ENCODE measurements around the gene EXOG.

The EXOG gene

GRCh38 chr3:38548154-38548931 lies 52.2 kb downstream of the EXOG start:
- FAIRE-seq, result no peak

- FAIRE-seq, result no peak
Measured at GRCh38 chr3:38549082-38549481, 52.9 kb downstream of the EXOG start.

GRCh38 chr3:38549486-38549885 lies 53.3 kb downstream of the EXOG start:
- FAIRE-seq, result no peak

GRCh38 chr3:38549957-38550840 lies 54.1 kb downstream of the EXOG start:
- FAIRE-seq, result no peak

GRCh38 chr3:38551026-38551832 lies 55.1 kb downstream of the EXOG start:
- no peak for FAIRE-seq

GRCh38 chr3:38552364-38552763 lies 56.2 kb downstream of the EXOG start:
- no peak for FAIRE-seq

- no peak for FAIRE-seq
Measured at GRCh38 chr3:38553071-38553470, 56.9 kb downstream of the EXOG start.

- FAIRE-seq, result no peak
Measured at GRCh38 chr3:38554127-38554827, 58.1 kb downstream of the EXOG start.

GRCh38 chr3:38555149-38555840 lies 59.2 kb downstream of the EXOG start:
- FAIRE-seq, result no peak

- no peak for FAIRE-seq
Measured at GRCh38 chr3:38555926-38556325, 59.8 kb downstream of the EXOG start.

- FAIRE-seq, result no peak
Measured at GRCh38 chr3:38556640-38557358, 60.7 kb downstream of the EXOG start.

GRCh38 chr3:38558864-38559263 lies 62.7 kb downstream of the EXOG start:
- FAIRE-seq, result no peak

- no peak for FAIRE-seq
Measured at GRCh38 chr3:38560284-38560683, 64.1 kb downstream of the EXOG start.

GRCh38 chr3:38560996-38561717 lies 65.0 kb downstream of the EXOG start:
- FAIRE-seq, result no peak

GRCh38 chr3:38561746-38562466 lies 65.8 kb downstream of the EXOG start:
- FAIRE-seq, result no peak

- no peak for FAIRE-seq
Measured at GRCh38 chr3:38562467-38562925, 66.4 kb downstream of the EXOG start.

GRCh38 chr3:38563070-38563885 lies 67.1 kb downstream of the EXOG start:
- FAIRE-seq, result no peak

- FAIRE-seq, result no peak
Measured at GRCh38 chr3:38563886-38564270, 67.7 kb downstream of the EXOG start.
